ENCODE measurements around the gene CD86.

DNA sequence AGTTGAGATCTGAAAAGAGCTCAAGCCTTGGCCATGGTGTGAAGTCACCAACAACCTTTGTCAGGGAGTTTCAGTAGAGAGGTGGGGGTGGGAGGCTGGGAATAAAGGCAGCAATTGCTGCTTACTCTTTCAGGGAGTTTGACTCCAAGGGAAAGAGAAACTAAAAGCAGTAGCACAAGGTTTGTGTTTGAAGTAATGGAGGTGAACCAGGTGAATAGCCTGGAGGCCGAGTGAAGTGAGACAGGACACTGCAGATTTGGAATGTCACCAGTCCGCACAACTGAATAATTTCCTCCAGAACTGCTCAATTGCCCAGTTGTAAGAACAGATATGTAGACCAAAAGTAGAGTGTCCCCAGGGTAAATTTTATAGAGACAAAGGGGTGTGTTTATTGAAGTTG lies 44.1 kb downstream of the CD86 start:
- TF ChIP-seq, protein P1, sequence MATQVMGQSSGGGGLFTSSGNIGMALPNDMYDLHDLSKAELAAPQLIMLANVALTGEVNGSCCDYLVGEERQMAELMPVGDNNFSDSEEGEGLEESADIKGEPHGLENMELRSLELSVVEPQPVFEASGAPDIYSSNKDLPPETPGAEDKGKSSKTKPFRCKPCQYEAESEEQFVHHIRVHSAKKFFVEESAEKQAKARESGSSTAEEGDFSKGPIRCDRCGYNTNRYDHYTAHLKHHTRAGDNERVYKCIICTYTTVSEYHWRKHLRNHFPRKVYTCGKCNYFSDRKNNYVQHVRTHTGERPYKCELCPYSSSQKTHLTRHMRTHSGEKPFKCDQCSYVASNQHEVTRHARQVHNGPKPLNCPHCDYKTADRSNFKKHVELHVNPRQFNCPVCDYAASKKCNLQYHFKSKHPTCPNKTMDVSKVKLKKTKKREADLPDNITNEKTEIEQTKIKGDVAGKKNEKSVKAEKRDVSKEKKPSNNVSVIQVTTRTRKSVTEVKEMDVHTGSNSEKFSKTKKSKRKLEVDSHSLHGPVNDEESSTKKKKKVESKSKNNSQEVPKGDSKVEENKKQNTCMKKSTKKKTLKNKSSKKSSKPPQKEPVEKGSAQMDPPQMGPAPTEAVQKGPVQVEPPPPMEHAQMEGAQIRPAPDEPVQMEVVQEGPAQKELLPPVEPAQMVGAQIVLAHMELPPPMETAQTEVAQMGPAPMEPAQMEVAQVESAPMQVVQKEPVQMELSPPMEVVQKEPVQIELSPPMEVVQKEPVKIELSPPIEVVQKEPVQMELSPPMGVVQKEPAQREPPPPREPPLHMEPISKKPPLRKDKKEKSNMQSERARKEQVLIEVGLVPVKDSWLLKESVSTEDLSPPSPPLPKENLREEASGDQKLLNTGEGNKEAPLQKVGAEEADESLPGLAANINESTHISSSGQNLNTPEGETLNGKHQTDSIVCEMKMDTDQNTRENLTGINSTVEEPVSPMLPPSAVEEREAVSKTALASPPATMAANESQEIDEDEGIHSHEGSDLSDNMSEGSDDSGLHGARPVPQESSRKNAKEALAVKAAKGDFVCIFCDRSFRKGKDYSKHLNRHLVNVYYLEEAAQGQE (IDR thresholded peaks at IDR 0.05; ENCODE audit: insufficient read depth in 1 of 2, low read depth in 2 of 2, low read length in 2 of 2), result no peak
- no peak for TF ChIP-seq POLR2AphosphoS5 (IDR thresholded peaks at IDR 0.05; ENCODE audit: low read depth, low read length)
